Measurements from ENCODE around the gene ABCF2.

Gene ABCF2

GRCh38 chr7:151225948-151226510 lies 976 bp downstream of the ABCF2 start:
- Histone ChIP-seq H3K9ac (ENCODE audit: low read depth in 1 of 2, low read length in 2 of 2) (peak overlapping the region; percentile 61 to 76), H3K9me3 (ENCODE audit: control insufficient read depth in 1 of 2, low read length in 2 of 2) (no peaks in the 10 kb centered on the region), H3K36me3 (ENCODE audit: control insufficient read depth in 1 of 2, insufficient read depth in 2 of 2, low read length in 2 of 2) (peaks cover 29 to 38% of the 10 kb centered on the region in 2 donors), H3K27me3 (ENCODE audit: control insufficient read depth in 1 of 2, insufficient read depth in 2 of 2, low read length in 2 of 2) (no peaks in the 10 kb centered on the region), H3K4me1 (ENCODE audit: control insufficient read depth in 1 of 2, insufficient read depth in 2 of 2, low read length in 2 of 2) (peaks cover 24% of the 10 kb centered on the region in 2 donors), H3K4me3 (ENCODE audit: low read depth in 1 of 2, low read length in 2 of 2) (peak overlapping the region; percentile 95 to 96), H3K27ac (ENCODE audit: low read depth, low read length) (no peak overlapping the region)

- peaks cover 24% of the 10 kb centered on the region in 2 donors for H3K4me1 ChIP-seq (ENCODE audit: control insufficient read depth in 1 of 2, insufficient read depth in 2 of 2, low read length in 2 of 2)
- H3K9me3 ChIP-seq (ENCODE audit: control insufficient read depth in 1 of 2, low read length in 2 of 2), result no peaks in the 10 kb centered on the region
- H3K4me3 ChIP-seq (ENCODE audit: low read depth in 1 of 2, low read length in 2 of 2), result no peak overlapping the region
- peaks cover 36 to 52% of the 10 kb centered on the region in 2 donors for H3K36me3 ChIP-seq (ENCODE audit: control insufficient read depth in 1 of 2, insufficient read depth in 2 of 2, low read length in 2 of 2)
- no peak overlapping the region for H3K27ac ChIP-seq (ENCODE audit: low read depth, low read length)
- no peaks in the 10 kb centered on the region for H3K27me3 ChIP-seq (ENCODE audit: control insufficient read depth in 1 of 2, insufficient read depth in 2 of 2, low read length in 2 of 2)
- no peak overlapping the region for H3K9ac ChIP-seq (ENCODE audit: low read depth in 1 of 2, low read length in 2 of 2)
Observed at GRCh38 chr7:151223728-151224127, 3.3 kb downstream of the ABCF2 start.

GRCh38 chr7:151218170-151218569 lies 8.8 kb downstream of the ABCF2 start:
- Histone ChIP-seq H3K36me3 (ENCODE audit: control insufficient read depth in 1 of 2, insufficient read depth in 2 of 2, low read length in 2 of 2) (peaks cover 48 to 79% of the 10 kb centered on the region in 2 donors), H3K27ac (ENCODE audit: low read depth, low read length) (no peak overlapping the region), H3K9me3 (ENCODE audit: control insufficient read depth in 1 of 2, low read length in 2 of 2) (no peaks in the 10 kb centered on the region), H3K4me3 (ENCODE audit: low read depth in 1 of 2, low read length in 2 of 2) (no peak overlapping the region), H3K4me1 (ENCODE audit: control insufficient read depth in 1 of 2, insufficient read depth in 2 of 2, low read length in 2 of 2) (no peaks in the 10 kb centered on the region), H3K27me3 (ENCODE audit: control insufficient read depth in 1 of 2, insufficient read depth in 2 of 2, low read length in 2 of 2) (no peaks in the 10 kb centered on the region), H3K9ac (ENCODE audit: low read depth in 1 of 2, low read length in 2 of 2) (no peak overlapping the region)

GRCh38 chr7:151215396-151215795 lies 11.6 kb downstream of the ABCF2 start:
- H3K36me3 ChIP-seq (ENCODE audit: control insufficient read depth in 1 of 2, insufficient read depth in 2 of 2, low read length in 2 of 2), result peaks cover 33 to 60% of the 10 kb centered on the region in 2 donors
- no peaks in the 10 kb centered on the region for H3K27me3 ChIP-seq (ENCODE audit: control insufficient read depth in 1 of 2, insufficient read depth in 2 of 2, low read length in 2 of 2)
- H3K9me3 ChIP-seq (ENCODE audit: control insufficient read depth in 1 of 2, low read length in 2 of 2), result no peaks in the 10 kb centered on the region
- no peak overlapping the region for H3K27ac ChIP-seq (ENCODE audit: low read depth, low read length)
- no peak overlapping the region for H3K4me3 ChIP-seq (ENCODE audit: low read depth in 1 of 2, low read length in 2 of 2)
- no peaks in the 10 kb centered on the region for H3K4me1 ChIP-seq (ENCODE audit: control insufficient read depth in 1 of 2, insufficient read depth in 2 of 2, low read length in 2 of 2)
- no peak overlapping the region for H3K9ac ChIP-seq (ENCODE audit: low read depth in 1 of 2, low read length in 2 of 2)

- H3K27ac ChIP-seq (ENCODE audit: low read depth, low read length), result no peak overlapping the region
- no peak overlapping the region for H3K4me3 ChIP-seq (ENCODE audit: low read depth in 1 of 2, low read length in 2 of 2)
- H3K36me3 ChIP-seq (ENCODE audit: control insufficient read depth in 1 of 2, insufficient read depth in 2 of 2, low read length in 2 of 2), result peaks cover 26 to 53% of the 10 kb centered on the region in 2 donors
- no peaks in the 10 kb centered on the region for H3K9me3 ChIP-seq (ENCODE audit: control insufficient read depth in 1 of 2, low read length in 2 of 2)
- H3K9ac ChIP-seq (ENCODE audit: low read depth in 1 of 2, low read length in 2 of 2), result no peak overlapping the region
- no peaks in the 10 kb centered on the region for H3K27me3 ChIP-seq (ENCODE audit: control insufficient read depth in 1 of 2, insufficient read depth in 2 of 2, low read length in 2 of 2)
- H3K4me1 ChIP-seq (ENCODE audit: control insufficient read depth in 1 of 2, insufficient read depth in 2 of 2, low read length in 2 of 2), result no peaks in the 10 kb centered on the region
Observed at GRCh38 chr7:151213826-151214225, 13.2 kb downstream of the ABCF2 start.

GRCh38 chr7:151212626-151213025 lies 14.4 kb downstream of the ABCF2 start:
- peaks cover 19 to 41% of the 10 kb centered on the region in 2 donors for H3K36me3 ChIP-seq (ENCODE audit: control insufficient read depth in 1 of 2, insufficient read depth in 2 of 2, low read length in 2 of 2)

GRCh38 chr7:151211155-151211772 lies 15.7 kb downstream of the ABCF2 start:
- no peaks in the 10 kb centered on the region for H3K4me1 ChIP-seq (ENCODE audit: control insufficient read depth in 1 of 2, insufficient read depth in 2 of 2, low read length in 2 of 2)
- no peak overlapping the region for H3K9ac ChIP-seq (ENCODE audit: low read depth in 1 of 2, low read length in 2 of 2)

More at GRCh38 chr7:151212626-151213025, 14.4 kb downstream of the ABCF2 start:
- H3K4me3 ChIP-seq (ENCODE audit: low read depth in 1 of 2, low read length in 2 of 2), result no peak overlapping the region
- no peaks in the 10 kb centered on the region for H3K4me1 ChIP-seq (ENCODE audit: control insufficient read depth in 1 of 2, insufficient read depth in 2 of 2, low read length in 2 of 2)
- H3K27me3 ChIP-seq (ENCODE audit: control insufficient read depth in 1 of 2, insufficient read depth in 2 of 2, low read length in 2 of 2), result no peaks in the 10 kb centered on the region
- no peak overlapping the region for H3K27ac ChIP-seq (ENCODE audit: low read depth, low read length)
- no peaks in the 10 kb centered on the region for H3K9me3 ChIP-seq (ENCODE audit: control insufficient read depth in 1 of 2, low read length in 2 of 2)
- no peak overlapping the region for H3K9ac ChIP-seq (ENCODE audit: low read depth in 1 of 2, low read length in 2 of 2)

GRCh38 chr7:151210087-151210854 lies 16.7 kb downstream of the ABCF2 start, which contains the start of gene H2BK1:
Gene H2BK1, minus strand, starts transcription at chr7:151210488. Its CDS starts 170 bp downstream, at chr7:151210318.
- H3K4me3 ChIP-seq (ENCODE audit: low read depth in 1 of 2, low read length in 2 of 2), result no peak within 1 kb of the TSS
- no peak within 1 kb of the TSS for H3K27ac ChIP-seq (ENCODE audit: low read depth, low read length)
- peaks cover 3 to 8% of the 10 kb centered on the region in 2 donors for H3K27me3 ChIP-seq (ENCODE audit: control insufficient read depth in 1 of 2, insufficient read depth in 2 of 2, low read length in 2 of 2)
- H3K9me3 ChIP-seq (ENCODE audit: control insufficient read depth in 1 of 2, low read length in 2 of 2), result no peaks in the 10 kb centered on the region
- H3K36me3 ChIP-seq (ENCODE audit: control insufficient read depth in 1 of 2, insufficient read depth in 2 of 2, low read length in 2 of 2), result peaks cover 11 to 23% of the 10 kb centered on the region in 2 donors
- H3K4me1 ChIP-seq (ENCODE audit: control insufficient read depth in 1 of 2, insufficient read depth in 2 of 2, low read length in 2 of 2), result no peaks in the 10 kb centered on the region
- no peak within 1 kb of the TSS for H3K9ac ChIP-seq (ENCODE audit: low read depth in 1 of 2, low read length in 2 of 2)

More at GRCh38 chr7:151211155-151211772, 15.7 kb downstream of the ABCF2 start:
- H3K4me3 ChIP-seq (ENCODE audit: low read depth in 1 of 2, low read length in 2 of 2), result no peak overlapping the region
- no peak overlapping the region for H3K27ac ChIP-seq (ENCODE audit: low read depth, low read length)
- H3K36me3 ChIP-seq (ENCODE audit: control insufficient read depth in 1 of 2, insufficient read depth in 2 of 2, low read length in 2 of 2), result peaks cover 18 to 32% of the 10 kb centered on the region in 2 donors
- H3K27me3 ChIP-seq (ENCODE audit: control insufficient read depth in 1 of 2, insufficient read depth in 2 of 2, low read length in 2 of 2), result peaks cover 0 to 3% of the 10 kb centered on the region in 2 donors
- H3K9me3 ChIP-seq (ENCODE audit: control insufficient read depth in 1 of 2, low read length in 2 of 2), result no peaks in the 10 kb centered on the region

GRCh38 chr7:151209588-151209987 lies 17.4 kb downstream of the ABCF2 start:
- H3K4me1 ChIP-seq (ENCODE audit: control insufficient read depth in 1 of 2, insufficient read depth in 2 of 2, low read length in 2 of 2), result no peaks in the 10 kb centered on the region
- H3K27ac ChIP-seq (ENCODE audit: low read depth, low read length), result no peak overlapping the region
- H3K4me3 ChIP-seq (ENCODE audit: low read depth in 1 of 2, low read length in 2 of 2), result no peak overlapping the region
- H3K27me3 ChIP-seq (ENCODE audit: control insufficient read depth in 1 of 2, insufficient read depth in 2 of 2, low read length in 2 of 2), result peaks cover 8 to 12% of the 10 kb centered on the region in 2 donors
- no peaks in the 10 kb centered on the region for H3K9me3 ChIP-seq (ENCODE audit: control insufficient read depth in 1 of 2, low read length in 2 of 2)
- no peak overlapping the region for H3K9ac ChIP-seq (ENCODE audit: low read depth in 1 of 2, low read length in 2 of 2)
- peaks cover 11 to 17% of the 10 kb centered on the region in 2 donors for H3K36me3 ChIP-seq (ENCODE audit: control insufficient read depth in 1 of 2, insufficient read depth in 2 of 2, low read length in 2 of 2)

Measured in duodenal mucosa (tissue), 2 donors.